Liver (tissue), 9 donors: ENCODE results near the gene RPH3AL. TPM values are rescaled to one million over a fixed set of nuclear protein-coding genes. Genes with fewer than 3 reads are reported as not detected.

Experiments used
- DNase-seq: peaks from one replicate; pipeline ENCODE4 v3.0.0-alpha.2; 2017; ENCODE audit warnings: low spot score
- H3K27ac ChIP-seq, 2 donors: one replicate each; pipeline ENCODE4 v1.7.0; 2013; ENCODE audit warnings: inconsistent platforms in 2 of 2, low read length in 2 of 2, control low read depth in 1 of 2, low read depth in 1 of 2, mild to moderate bottlenecking in 1 of 2
- H3K27me3 ChIP-seq, 4 donors: one replicate each; pipeline versions ENCODE4 v1.6.1 to v1.7.0; 2013; ENCODE audit warnings: low read length in 3 of 4, inconsistent platforms in 1 of 4, mild to moderate bottlenecking in 1 of 4, moderate library complexity in 1 of 4; ENCODE audit not compliant: control insufficient read depth in 4 of 4, insufficient read depth in 4 of 4
- H3K36me3 ChIP-seq, 4 donors: one replicate each; pipeline versions ENCODE4 v1.6.1 to v1.7.0; 2013; ENCODE audit warnings: low read length in 3 of 4, mild to moderate bottlenecking in 3 of 4, low read depth in 1 of 4, moderate library complexity in 1 of 4; ENCODE audit not compliant: control insufficient read depth in 4 of 4, insufficient read depth in 3 of 4
- H3K4me1 ChIP-seq, 4 donors: one replicate each; pipeline versions ENCODE4 v1.6.1 to v1.7.0; 2013; ENCODE audit warnings: low read length in 3 of 4, mild to moderate bottlenecking in 3 of 4, moderate library complexity in 1 of 4; ENCODE audit not compliant: control insufficient read depth in 4 of 4, insufficient read depth in 4 of 4
- H3K4me3 ChIP-seq, 3 donors: one replicate each; pipeline versions ENCODE4 v1.6.1 to v1.7.0; 2013; ENCODE audit warnings: low read length in 3 of 3, control low read depth in 1 of 3, low read depth in 1 of 3, mild to moderate bottlenecking in 1 of 3
- H3K9ac ChIP-seq, 2 donors: one replicate each; pipeline ENCODE4 v1.7.0; 2013; ENCODE audit warnings: low read length in 2 of 2, mild to moderate bottlenecking in 2 of 2, moderate library complexity in 2 of 2, control low read depth in 1 of 2, low read depth in 1 of 2
- H3K9me3 ChIP-seq, 4 donors: one replicate each; pipeline versions ENCODE4 v1.6.1 to v1.7.0; 2013; ENCODE audit warnings: low read length in 3 of 4; ENCODE audit not compliant: control insufficient read depth in 4 of 4
- EGR1 ChIP-seq, 2 donors: IDR thresholded peaks; 2 replicates each; pipeline ENCODE4 v1.6.1; 2016 to 2018; ENCODE audit warnings: antibody characterized with exemption in 2 of 2, low read depth in 2 of 2
- FOXA1 ChIP-seq: IDR thresholded peaks from 2 replicates; pipeline ENCODE4 v1.6.1; 2016; ENCODE audit warnings: antibody characterized with exemption
- FOXA2 ChIP-seq: IDR thresholded peaks from 2 replicates; pipeline ENCODE4 v1.6.1; 2016; ENCODE audit warnings: antibody characterized with exemption
- HNF4A ChIP-seq, 2 donors: conservative IDR thresholded peaks; 2 replicates each; pipeline ENCODE4 v1.6.1; 2016; ENCODE audit warnings: antibody characterized with exemption in 2 of 2, mild to moderate bottlenecking in 2 of 2
- HNF4G ChIP-seq: IDR thresholded peaks from 2 replicates; pipeline ENCODE4 v1.6.1; 2016; ENCODE audit warnings: antibody characterized with exemption
- JUND ChIP-seq, 2 donors: IDR thresholded peaks; 2 replicates each; pipeline ENCODE4 v1.6.1; 2016; ENCODE audit warnings: antibody characterized with exemption in 2 of 2
- MAX ChIP-seq: IDR thresholded peaks from 2 replicates; pipeline ENCODE4 v1.6.1; 2016; ENCODE audit warnings: antibody characterized with exemption
- NR2F2 ChIP-seq: IDR thresholded peaks from 2 replicates; pipeline ENCODE4 v1.6.1; 2016; ENCODE audit warnings: antibody characterized with exemption
- RAD21 ChIP-seq, 2 donors: IDR thresholded peaks; 2 replicates each; pipeline ENCODE4 v1.6.1; 2016; ENCODE audit warnings: antibody characterized with exemption in 2 of 2, mild to moderate bottlenecking in 2 of 2
- REST ChIP-seq: IDR thresholded peaks from 2 replicates; pipeline ENCODE4 v1.6.1; 2016; ENCODE audit warnings: antibody characterized with exemption, mild to moderate bottlenecking
- RXRA ChIP-seq, 2 donors: IDR thresholded peaks; 2 replicates each; pipeline ENCODE4 v1.6.1; 2017 to 2018; ENCODE audit warnings: antibody characterized with exemption in 2 of 2, mild to moderate bottlenecking in 1 of 2
- SP1 ChIP-seq: IDR thresholded peaks from 2 replicates; pipeline ENCODE4 v1.6.1; 2018; ENCODE audit warnings: antibody characterized with exemption, mild to moderate bottlenecking
- TAF1 ChIP-seq: conservative IDR thresholded peaks from 2 replicates; pipeline ENCODE4 v1.6.1; 2016; ENCODE audit warnings: antibody characterized with exemption, mild to moderate bottlenecking
- YY1 ChIP-seq: IDR thresholded peaks from 2 replicates; pipeline ENCODE4 v1.6.1; 2016; ENCODE audit warnings: antibody characterized with exemption, mild to moderate bottlenecking
- WGBS: extraction: QIAGEN DNeasy Blood & Tissue Kit; methylation state at CpG from one replicate; pipeline ENCODE4 v1.1.7; 2013; 5-methylcytosine and 5-hydroxymethylcytosine counted together
- polyA plus RNA-seq, 2 donors: library from polyadenylated mRNA; stranded (reverse) in 1 of 2; unstranded in 1 of 2; fragments of 200-250 nt in 1 of 2; fragments of >200 nt in 1 of 2; fragmentation: Nextera tagmentation in 1 of 2; extraction: Ambion mirVana in 1 of 2; gene quantifications; one replicate each; pipeline versions ENCODE4 v1.2.1 to v1.2.3, GENCODE V29; 2013 to 2015
- total RNA-seq, 2 donors: library from RNA; depleted of rRNA; stranded (reverse); fragments of >200 nt; gene quantifications; one replicate each; pipeline ENCODE4 v1.2.3, GENCODE V29; 2014
- TF ChIP-seq, protein P1 (sequence below): IDR thresholded peaks from 2 replicates; pipeline ENCODE4 v1.6.1; 2016; ENCODE audit warnings: antibody characterized with exemption
- TF ChIP-seq, protein P2 (sequence below): fragments of 150-350 bp; IDR thresholded peaks from 2 replicates; pipeline ENCODE4 v1.5.1; 2017; ENCODE audit warnings: improper control_type of control experiment, low read depth, low read length; ENCODE audit not compliant: missing input control
- donor health status: healthy.
- donor health status: healthy.
- donor health status: healthy.
- donor health status: healthy.
- donor health status: healthy.

RPH3AL gene
- total and polyA plus RNA-seq, 4 donors, result 8.5 to 52.5 (median 13.9) TPM

DNA sequence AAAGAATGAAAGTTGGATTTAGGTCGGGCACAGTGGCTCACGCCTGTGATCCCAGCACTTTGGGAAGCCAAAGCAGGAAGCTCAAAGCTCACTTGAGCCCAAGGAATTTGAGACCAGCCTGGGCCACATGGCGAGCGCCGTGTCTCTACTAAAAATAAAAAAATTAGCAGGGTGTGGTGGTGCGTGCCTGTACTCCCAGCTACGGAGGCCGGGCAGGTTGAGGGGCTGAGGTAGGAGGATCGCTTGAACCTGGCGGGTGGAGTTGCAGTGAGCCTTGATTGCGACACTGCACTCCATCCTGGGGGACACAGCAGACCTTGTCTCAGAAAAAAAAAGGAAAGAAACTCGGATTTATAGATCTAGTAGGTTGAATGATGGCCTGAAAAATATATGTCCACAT is 37.4 kb upstream of the RPH3AL start:
- Histone ChIP-seq H3K4me1 (peaks cover 0 to 24% (median 12%) of the 10 kb centered on the region in 4 donors), H3K27ac (no peak overlapping the region), H3K9ac (no peak overlapping the region), H3K4me3 (no peak overlapping the region), H3K36me3 (no peaks in the 10 kb centered on the region), H3K9me3 (no peaks in the 10 kb centered on the region), H3K27me3 (no peaks in the 10 kb centered on the region)
- TF ChIP-seq YY1 (no peak), FOXA2 (no peak), SP1 (no peak), NR2F2 (no peak), RAD21 (IDR thresholded peaks at IDR 0.05) (no peak), JUND (IDR thresholded peaks at IDR 0.05) (no peak), HNF4A (conservative IDR thresholded peaks at IDR 0.05) (no peak), TAF1 (no peak), RXRA (IDR thresholded peaks at IDR 0.05) (no peak), MAX (no peak), HNF4G (no peak), REST (no peak), EGR1 (IDR thresholded peaks at IDR 0.05; ENCODE audit: low read depth in 2 of 2) (no peak), FOXA1 (no peak)
- TF ChIP-seq, protein P1, sequence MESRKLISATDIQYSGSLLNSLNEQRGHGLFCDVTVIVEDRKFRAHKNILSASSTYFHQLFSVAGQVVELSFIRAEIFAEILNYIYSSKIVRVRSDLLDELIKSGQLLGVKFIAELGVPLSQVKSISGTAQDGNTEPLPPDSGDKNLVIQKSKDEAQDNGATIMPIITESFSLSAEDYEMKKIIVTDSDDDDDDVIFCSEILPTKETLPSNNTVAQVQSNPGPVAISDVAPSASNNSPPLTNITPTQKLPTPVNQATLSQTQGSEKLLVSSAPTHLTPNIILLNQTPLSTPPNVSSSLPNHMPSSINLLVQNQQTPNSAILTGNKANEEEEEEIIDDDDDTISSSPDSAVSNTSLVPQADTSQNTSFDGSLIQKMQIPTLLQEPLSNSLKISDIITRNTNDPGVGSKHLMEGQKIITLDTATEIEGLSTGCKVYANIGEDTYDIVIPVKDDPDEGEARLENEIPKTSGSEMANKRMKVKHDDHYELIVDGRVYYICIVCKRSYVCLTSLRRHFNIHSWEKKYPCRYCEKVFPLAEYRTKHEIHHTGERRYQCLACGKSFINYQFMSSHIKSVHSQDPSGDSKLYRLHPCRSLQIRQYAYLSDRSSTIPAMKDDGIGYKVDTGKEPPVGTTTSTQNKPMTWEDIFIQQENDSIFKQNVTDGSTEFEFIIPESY, result no peak
- TF ChIP-seq, protein P2, sequence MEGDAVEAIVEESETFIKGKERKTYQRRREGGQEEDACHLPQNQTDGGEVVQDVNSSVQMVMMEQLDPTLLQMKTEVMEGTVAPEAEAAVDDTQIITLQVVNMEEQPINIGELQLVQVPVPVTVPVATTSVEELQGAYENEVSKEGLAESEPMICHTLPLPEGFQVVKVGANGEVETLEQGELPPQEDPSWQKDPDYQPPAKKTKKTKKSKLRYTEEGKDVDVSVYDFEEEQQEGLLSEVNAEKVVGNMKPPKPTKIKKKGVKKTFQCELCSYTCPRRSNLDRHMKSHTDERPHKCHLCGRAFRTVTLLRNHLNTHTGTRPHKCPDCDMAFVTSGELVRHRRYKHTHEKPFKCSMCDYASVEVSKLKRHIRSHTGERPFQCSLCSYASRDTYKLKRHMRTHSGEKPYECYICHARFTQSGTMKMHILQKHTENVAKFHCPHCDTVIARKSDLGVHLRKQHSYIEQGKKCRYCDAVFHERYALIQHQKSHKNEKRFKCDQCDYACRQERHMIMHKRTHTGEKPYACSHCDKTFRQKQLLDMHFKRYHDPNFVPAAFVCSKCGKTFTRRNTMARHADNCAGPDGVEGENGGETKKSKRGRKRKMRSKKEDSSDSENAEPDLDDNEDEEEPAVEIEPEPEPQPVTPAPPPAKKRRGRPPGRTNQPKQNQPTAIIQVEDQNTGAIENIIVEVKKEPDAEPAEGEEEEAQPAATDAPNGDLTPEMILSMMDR, result no peak
- DNase-seq, result no peak
- 90% methylated on average over 12 of the region's 12 CpGs for WGBS

DNA sequence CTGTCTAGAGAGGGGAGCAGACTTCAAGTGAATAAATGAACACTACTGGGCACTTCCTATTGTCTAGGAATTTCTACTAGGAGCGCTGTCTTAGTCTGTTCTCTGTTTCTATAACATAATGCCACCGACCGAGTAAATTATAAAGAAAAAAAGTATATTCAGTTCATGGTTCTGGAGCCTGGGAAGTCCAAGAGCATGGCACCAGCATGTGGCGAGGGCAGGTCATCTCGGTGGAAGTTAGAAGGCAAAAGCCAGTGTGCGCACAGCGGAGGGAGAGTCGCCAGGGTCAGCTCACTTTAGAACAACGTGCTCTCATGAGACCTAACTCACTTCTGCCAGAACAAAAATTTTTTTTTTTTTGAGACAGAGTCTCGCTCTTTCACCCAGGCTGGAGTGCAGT is 35.5 kb upstream of the RPH3AL start:
- 91% methylated on average over 10 of the region's 10 CpGs for WGBS
- no peak overlapping the region for H3K9ac ChIP-seq
- H3K4me1 ChIP-seq, result peaks cover 0 to 15% (median 9%) of the 10 kb centered on the region in 4 donors
- TF ChIP-seq NR2F2 (no peak), REST (no peak), YY1 (no peak)
- TF ChIP-seq, protein P2, result no peak
- no peaks in the 10 kb centered on the region for H3K27me3 ChIP-seq
- H3K27ac ChIP-seq, result no peak overlapping the region
- no peak for DNase-seq
- H3K9me3 ChIP-seq, result no peaks in the 10 kb centered on the region
- no peak overlapping the region for H3K4me3 ChIP-seq
- no peaks in the 10 kb centered on the region for H3K36me3 ChIP-seq
